OCI-LY7 (cell line): Measurements from ENCODE around the gene APOL6.
"Not testable (repeated sequence)": the region's sequence is repeated elsewhere in the genome, so short reads cannot be mapped to it uniquely, and the experiment has no call there.

Source experiments
- EZH2phosphoT487 ChIP-seq: fragments of 200-600 bp; sonication (generic); IDR thresholded peaks from 2 replicates; pipeline ENCODE4 v1.6.1; 2018; ENCODE audit warnings: low read depth, borderline replicate concordance, mild to moderate bottlenecking, mixed run types, antibody characterized with exemption, low read length, moderate library complexity, mixed read lengths
- TF ChIP-seq, protein P1 (sequence below): fragments of 200-600 bp; sonication (generic); conservative IDR thresholded peaks from 2 replicates; pipeline ENCODE4 v1.5.1; 2014; ENCODE audit warnings: mild to moderate bottlenecking, antibody characterized with exemption, low read length, moderate library complexity, mixed read lengths

DNA sequence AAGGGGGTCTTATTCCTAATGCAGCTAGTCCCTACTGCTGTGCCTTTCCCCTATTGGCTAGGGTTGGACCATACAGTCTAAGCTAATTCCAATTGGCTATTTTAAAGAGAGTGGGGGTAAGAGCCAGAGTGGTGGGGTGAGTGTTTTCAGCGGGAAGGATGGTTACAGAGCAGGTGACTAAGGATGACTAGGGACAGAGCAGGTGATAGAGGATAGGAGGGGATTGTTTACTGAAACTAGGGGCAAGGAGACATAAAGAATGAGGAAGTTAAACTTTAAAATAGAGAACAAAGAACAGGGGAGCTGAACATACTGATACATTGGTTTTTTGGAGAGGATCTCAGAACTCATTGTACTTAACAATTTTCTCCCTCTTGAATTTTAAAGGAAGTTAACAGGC lies 27.8 kb downstream of the APOL6 start:
- TF ChIP-seq, protein P1, sequence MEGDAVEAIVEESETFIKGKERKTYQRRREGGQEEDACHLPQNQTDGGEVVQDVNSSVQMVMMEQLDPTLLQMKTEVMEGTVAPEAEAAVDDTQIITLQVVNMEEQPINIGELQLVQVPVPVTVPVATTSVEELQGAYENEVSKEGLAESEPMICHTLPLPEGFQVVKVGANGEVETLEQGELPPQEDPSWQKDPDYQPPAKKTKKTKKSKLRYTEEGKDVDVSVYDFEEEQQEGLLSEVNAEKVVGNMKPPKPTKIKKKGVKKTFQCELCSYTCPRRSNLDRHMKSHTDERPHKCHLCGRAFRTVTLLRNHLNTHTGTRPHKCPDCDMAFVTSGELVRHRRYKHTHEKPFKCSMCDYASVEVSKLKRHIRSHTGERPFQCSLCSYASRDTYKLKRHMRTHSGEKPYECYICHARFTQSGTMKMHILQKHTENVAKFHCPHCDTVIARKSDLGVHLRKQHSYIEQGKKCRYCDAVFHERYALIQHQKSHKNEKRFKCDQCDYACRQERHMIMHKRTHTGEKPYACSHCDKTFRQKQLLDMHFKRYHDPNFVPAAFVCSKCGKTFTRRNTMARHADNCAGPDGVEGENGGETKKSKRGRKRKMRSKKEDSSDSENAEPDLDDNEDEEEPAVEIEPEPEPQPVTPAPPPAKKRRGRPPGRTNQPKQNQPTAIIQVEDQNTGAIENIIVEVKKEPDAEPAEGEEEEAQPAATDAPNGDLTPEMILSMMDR, result not testable (repeated sequence)
- TF ChIP-seq EZH2phosphoT487, result not testable (repeated sequence)
